ENCODE data around the gene DCTN4. TPM values are rescaled to one million over a fixed set of nuclear protein-coding genes. Genes with fewer than 3 reads are reported as not detected.

The DCTN4 gene
- total RNA-seq, 1 donor from 2014 or later, result 82.4 TPM

DNA sequence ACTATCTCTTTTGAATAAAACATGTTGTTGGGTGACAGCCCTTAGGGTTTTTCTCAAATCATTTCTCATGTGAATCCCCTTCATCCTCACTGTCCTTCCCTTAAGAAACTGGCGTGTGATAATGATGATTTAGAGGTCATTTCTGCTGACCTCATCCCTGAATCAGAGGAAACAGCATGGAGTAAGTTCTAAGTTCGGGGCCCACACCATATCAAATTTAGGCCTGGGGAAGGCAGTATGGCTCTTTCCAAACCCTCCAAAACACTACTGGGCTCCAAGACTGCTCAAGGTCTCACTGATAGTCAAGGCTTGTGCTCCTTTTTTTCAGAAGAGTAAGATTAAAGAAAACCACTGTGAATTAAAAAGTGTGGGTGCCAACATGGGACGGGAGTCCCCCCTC is 18.9 kb upstream of the DCTN4 start:
- Mint-ChIP-seq H3K4me1 (peaks cover 45% of the 10 kb centered on the region), H3K36me3 (no peaks in the 10 kb centered on the region), H3K27ac (peak overlapping the region; percentile 92), H3K4me3 (peak overlapping the region; percentile 96), H3K9me3 (no peaks in the 10 kb centered on the region), H3K27me3 (ENCODE audit: low read depth) (no peaks in the 10 kb centered on the region)
- no peak for DNase-seq (ENCODE audit: low spot score in 2 of 2, unreplicated experiment in 2 of 2)
- TF ChIP-seq, protein P1, sequence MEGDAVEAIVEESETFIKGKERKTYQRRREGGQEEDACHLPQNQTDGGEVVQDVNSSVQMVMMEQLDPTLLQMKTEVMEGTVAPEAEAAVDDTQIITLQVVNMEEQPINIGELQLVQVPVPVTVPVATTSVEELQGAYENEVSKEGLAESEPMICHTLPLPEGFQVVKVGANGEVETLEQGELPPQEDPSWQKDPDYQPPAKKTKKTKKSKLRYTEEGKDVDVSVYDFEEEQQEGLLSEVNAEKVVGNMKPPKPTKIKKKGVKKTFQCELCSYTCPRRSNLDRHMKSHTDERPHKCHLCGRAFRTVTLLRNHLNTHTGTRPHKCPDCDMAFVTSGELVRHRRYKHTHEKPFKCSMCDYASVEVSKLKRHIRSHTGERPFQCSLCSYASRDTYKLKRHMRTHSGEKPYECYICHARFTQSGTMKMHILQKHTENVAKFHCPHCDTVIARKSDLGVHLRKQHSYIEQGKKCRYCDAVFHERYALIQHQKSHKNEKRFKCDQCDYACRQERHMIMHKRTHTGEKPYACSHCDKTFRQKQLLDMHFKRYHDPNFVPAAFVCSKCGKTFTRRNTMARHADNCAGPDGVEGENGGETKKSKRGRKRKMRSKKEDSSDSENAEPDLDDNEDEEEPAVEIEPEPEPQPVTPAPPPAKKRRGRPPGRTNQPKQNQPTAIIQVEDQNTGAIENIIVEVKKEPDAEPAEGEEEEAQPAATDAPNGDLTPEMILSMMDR (IDR thresholded peaks at IDR 0.05; ENCODE audit: unreplicated experiment), result no peak

DNA sequence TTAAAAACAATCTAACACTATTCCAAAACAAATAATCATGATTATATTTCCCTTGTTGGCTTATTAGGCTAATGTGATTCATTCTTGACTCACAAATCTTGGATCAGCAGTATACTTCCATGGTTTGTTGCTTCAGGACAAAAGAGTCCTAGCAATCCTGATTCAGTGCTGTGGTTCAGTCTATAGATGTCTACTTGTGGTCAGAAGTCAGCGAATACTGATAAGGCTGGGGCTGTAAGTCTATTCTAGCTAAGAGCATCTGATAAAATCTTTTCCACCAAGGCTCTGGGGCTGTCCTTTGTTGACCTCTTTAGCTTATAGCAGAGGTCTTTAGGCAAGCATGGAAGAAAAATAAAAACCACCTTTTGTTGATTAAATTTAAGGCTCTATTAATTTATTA is 15.3 kb upstream of the DCTN4 start:
- TF ChIP-seq, protein P1 (IDR thresholded peaks at IDR 0.05; ENCODE audit: unreplicated experiment), result no peak
- Mint-ChIP-seq H3K36me3 (no peaks in the 10 kb centered on the region), H3K9me3 (peaks cover 9% of the 10 kb centered on the region), H3K27ac (no peak overlapping the region), H3K4me3 (no peak overlapping the region), H3K27me3 (ENCODE audit: low read depth) (no peaks in the 10 kb centered on the region), H3K4me1 (peaks cover 12% of the 10 kb centered on the region)
- no peak for DNase-seq (ENCODE audit: low spot score in 2 of 2, unreplicated experiment in 2 of 2)

DNA sequence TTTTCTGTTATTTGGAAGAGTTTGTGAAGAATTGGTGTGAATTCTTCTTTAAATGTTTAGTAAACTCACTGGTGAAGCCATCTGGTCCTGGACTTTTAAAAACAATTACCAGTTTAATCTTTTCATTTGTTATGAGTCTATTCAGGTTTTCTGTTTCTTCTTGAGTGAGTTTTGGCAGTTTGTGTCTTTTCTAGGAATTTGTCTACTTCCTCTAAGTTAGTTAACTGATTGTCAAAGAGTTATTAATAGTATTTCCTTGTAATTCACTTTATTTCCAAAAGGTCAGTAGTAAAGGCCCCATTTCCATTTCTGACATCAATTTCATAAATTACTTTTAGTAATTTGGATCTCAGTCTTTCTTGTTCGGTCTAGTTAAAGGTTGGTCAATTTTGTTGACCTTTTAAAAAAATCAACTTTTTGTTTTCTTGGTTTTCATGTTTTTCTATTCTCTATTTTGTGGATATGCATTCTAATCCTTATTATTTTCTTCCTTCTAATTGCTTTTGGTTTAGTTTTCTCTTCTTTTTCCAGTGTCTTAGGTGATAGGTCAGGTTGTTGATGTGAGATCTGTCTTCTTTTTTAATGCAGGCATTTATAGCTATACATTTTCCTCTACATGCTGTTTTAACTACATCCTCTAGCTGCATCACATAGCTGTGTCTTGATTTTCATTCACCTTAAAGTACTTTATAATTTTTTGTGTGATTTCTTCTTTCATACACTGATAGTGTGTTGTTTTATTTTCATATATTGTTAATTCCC is 12.4 kb upstream of the DCTN4 start:
- H3K9me3 Mint-ChIP-seq, result peaks cover 9% of the 10 kb centered on the region

DNA sequence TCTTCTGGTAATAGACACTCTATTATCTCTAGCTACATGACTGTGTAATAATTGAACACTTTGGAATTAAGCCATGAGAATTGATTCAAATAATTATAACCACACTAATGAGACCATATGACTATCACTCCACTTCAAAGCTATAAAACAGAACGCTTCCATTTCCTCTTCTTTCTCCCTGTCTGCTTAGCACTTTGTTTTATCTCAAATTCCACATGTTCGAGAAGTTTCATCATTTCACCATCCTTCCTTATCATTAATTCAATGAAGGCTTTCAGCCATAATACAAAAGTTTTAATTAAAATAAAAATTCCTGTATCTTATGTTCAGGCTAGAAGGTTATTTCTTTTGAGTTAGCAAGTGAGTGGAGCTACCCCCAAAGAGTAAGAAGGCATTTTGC is 7.4 kb upstream of the DCTN4 start:
- Mint-ChIP-seq H3K4me3 (no peak overlapping the region), H3K4me1 (peaks cover 20% of the 10 kb centered on the region), H3K27me3 (ENCODE audit: low read depth) (peaks cover 9% of the 10 kb centered on the region), H3K27ac (no peak overlapping the region), H3K36me3 (no peaks in the 10 kb centered on the region), H3K9me3 (peaks cover 5% of the 10 kb centered on the region)
- no peak for DNase-seq (ENCODE audit: low spot score in 2 of 2, unreplicated experiment in 2 of 2)
- TF ChIP-seq, protein P1 (IDR thresholded peaks at IDR 0.05; ENCODE audit: unreplicated experiment), result no peak

More for the DNA sequence above, 12.4 kb upstream of the DCTN4 start:
- Mint-ChIP-seq H3K4me1 (peaks cover 4% of the 10 kb centered on the region), H3K4me3 (no peak overlapping the region), H3K27ac (no peak overlapping the region), H3K27me3 (ENCODE audit: low read depth) (peaks cover 9% of the 10 kb centered on the region), H3K36me3 (no peaks in the 10 kb centered on the region)
- TF ChIP-seq, protein P1 (IDR thresholded peaks at IDR 0.05; ENCODE audit: unreplicated experiment), result no peak
- DNase-seq (ENCODE audit: low spot score in 2 of 2, unreplicated experiment in 2 of 2), result no peak

DNA sequence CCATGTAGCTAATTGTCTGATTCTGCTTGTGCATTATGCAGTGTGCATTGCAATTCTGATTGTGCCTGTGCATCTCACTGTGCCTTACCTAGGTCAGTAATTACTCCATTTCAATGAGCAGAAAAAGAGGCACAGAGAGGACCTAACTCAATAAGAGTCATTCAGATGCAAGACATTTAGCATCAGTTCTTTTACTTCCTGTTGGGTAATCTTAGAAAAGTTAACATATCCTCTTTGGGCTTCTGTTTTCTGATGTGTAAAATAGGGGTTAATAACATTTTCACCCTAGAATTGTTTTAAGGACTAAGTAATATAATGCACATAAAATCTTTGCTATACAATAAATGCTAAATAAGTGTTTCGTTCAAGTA is 7.0 kb upstream of the DCTN4 start:
- peaks cover 22% of the 10 kb centered on the region for H3K4me1 Mint-ChIP-seq
- no peak overlapping the region for H3K27ac Mint-ChIP-seq
- H3K9me3 Mint-ChIP-seq, result peaks cover 4% of the 10 kb centered on the region
- H3K4me3 Mint-ChIP-seq, result no peak overlapping the region
- peaks cover 9% of the 10 kb centered on the region for H3K27me3 Mint-ChIP-seq (ENCODE audit: low read depth)
- TF ChIP-seq, protein P1 (IDR thresholded peaks at IDR 0.05; ENCODE audit: unreplicated experiment), result no peak
- DNase-seq (ENCODE audit: low spot score in 2 of 2, unreplicated experiment in 2 of 2), result no peak
- H3K36me3 Mint-ChIP-seq, result no peaks in the 10 kb centered on the region
